8988T (cell line): Measurements from ENCODE around the gene GFOD1.

Experiments
- DNase-seq: peaks from one replicate; pipeline ENCODE4 v3.0.0; 2011

Gene GFOD1

DNA sequence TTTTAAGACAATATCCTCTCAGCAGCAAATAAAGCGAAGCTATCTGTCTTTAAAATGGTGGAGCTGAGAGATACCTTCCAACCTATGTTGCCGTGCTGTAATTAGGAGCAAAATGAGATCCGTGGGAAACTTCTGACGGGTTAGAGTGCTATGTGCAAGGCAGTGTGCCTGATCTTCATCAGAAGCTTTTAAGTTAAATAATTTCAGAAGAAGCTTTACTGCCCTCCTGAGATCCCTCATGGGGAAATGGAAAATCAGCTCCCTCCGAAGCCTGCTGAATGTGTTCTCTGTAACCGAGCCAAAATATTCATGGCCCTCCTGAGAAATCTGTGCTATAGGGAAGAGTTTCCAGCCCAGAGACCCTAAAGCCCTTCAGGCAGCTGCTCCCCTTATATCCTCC lies 115.3 kb downstream of the GFOD1 start:
- no peak for DNase-seq

DNA sequence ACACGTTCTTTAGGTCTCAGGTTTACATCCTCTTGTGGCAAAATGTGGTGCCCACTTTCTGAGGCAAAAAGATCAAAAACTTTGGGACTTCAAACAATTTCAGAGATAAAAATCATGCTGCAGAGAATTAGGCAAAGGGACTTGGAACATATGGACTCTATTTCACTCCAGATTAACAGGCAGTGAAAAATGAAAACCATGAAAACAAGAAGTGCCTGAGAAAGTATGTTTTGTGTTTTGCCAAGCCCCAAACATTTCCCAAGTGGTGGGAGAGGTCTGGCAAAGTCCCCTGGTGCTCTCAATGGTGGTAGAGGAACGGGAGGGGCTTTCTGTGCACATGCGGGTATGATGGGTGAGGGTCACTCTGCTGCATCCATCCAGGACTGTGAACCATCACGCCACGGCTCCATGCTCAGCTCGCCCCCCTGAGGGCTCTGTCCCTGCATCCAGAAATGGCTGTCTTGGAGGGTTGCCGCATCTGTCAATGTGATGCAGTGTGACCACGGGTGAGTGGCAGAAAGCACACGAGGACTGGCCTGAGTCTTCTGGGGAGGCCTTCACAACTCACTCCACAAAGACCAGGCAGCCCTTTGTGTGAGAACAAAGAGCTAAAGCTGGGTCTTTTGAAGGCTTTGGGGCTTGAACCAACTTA lies 115.9 kb downstream of the GFOD1 start:
- DNase-seq, result no peak

DNA sequence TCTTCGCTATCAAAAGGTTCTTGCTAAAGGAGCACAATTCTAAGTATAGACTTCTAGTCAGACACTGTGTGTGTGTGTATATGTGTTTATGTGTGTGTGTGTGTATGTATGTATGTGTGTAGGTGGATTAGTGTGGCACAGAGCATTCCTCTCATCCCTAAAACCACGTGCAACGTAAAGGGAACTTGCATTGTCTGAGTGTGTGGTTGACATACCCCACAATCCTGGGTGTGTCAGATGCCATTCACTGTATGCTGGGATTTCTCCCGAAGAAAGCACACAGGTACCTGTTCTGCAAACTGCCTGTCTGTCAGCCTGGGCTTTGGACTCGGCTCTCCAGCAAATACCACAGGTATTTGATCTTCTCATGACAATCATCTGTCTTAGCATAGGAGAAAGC lies 116.8 kb downstream of the GFOD1 start:
- DNase-seq, result no peak

DNA sequence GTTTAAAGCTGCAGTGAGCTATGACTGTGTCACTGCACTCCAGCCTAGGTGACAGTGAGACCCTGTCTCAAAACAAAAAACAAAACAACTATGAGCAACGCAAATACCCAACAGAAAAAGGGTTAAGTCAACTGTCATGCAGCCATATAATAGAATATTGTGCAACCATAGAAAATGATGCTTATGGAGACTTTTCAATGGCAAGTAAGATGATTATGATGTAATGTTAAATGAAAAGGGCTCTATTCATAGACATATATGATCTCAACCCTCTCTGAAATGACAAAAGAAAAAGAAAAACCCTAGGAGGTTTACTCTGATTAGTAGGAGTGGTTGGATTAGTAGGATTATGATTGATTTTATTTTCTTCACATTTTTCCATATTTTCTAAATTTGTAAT lies 117.8 kb downstream of the GFOD1 start:
- no peak for DNase-seq

DNA sequence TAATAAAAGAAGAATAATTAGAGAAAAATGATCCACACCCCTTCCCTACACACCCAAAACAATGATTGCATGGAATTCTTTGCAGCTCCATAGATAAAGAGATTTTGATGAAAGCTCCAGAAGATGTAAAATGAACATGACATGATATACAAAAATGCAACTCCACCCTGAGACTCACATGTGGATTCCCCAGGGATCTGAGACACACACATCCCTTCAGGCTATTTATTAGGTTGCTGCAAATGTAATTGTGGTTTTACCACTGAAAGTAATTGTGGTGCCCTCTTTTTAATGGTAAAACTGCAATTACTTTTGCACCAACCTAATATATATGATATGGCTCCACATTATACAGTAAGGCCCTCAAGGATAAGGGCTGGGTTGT lies 118.7 kb downstream of the GFOD1 start:
- no peak for DNase-seq

DNA sequence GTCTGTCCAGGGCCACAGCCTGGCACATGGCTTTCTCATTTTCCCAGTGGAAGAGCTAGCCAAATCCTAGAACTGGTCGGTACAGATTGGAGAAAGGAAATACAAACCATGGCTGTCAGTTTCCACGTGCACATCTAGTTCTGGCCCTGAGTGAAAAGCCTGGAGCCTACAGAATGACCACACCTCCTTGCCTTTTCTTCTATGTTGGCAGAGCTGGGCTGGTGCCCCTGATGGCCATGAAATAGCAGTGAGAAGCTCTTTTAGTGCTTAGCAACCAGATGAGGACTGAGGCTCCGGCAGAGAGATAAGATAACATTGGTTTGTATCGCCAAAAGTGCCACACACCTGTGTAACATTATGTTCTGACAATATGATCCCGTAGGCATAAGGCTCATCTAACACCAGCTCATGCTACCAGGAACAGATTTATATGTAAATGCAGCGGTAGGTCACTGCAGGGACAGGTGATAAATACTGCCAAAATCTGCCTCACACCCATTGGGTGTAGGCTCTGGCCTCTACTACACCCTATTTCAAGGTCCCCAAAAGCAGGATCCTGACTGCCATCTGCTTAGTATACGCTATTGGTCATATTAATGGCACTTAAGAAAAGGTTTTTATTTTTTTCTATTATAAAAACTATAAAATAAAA lies 119.2 kb downstream of the GFOD1 start:
- DNase-seq, result no peak

DNA sequence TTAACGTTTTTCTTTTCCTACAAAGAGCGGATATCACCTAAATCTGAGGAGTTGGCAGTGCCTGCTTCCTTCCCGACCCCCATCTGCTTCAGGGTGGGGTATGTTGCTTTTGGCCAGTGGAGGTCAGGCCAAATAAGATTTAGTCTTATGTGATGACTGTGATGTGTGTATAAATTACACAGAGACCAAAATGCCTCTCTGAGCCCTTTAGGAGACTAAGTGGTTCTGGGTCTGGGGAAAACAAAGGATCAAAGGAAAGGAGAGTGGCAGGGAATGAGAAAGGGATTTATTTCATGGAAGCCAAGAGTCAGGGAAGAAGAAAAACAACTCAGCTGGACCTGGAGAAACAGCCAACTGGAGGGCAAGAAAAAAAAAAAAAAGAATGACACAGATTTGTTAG lies 120.0 kb downstream of the GFOD1 start:
- no peak for DNase-seq

DNA sequence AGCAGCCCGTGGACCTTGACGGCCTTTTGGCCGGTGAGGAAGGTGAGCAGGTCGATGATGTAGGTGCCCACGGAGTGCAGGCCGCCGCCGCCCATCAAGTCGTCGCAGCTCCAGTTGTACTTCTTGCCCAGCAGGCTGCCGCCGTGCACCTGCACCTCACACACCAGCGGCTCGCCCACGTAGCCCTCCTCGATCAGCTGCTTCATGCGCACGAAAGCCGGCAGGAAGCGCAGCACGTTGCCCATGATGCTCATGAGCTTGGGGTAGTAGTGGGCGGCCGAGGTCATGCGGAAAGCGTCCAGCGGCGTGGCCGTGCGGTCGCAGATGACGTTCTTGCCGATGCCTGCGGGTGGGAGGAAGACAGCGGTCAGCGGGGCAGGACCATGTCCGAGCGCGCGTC lies 122.1 kb downstream of the GFOD1 start:
- no peak for DNase-seq

DNA sequence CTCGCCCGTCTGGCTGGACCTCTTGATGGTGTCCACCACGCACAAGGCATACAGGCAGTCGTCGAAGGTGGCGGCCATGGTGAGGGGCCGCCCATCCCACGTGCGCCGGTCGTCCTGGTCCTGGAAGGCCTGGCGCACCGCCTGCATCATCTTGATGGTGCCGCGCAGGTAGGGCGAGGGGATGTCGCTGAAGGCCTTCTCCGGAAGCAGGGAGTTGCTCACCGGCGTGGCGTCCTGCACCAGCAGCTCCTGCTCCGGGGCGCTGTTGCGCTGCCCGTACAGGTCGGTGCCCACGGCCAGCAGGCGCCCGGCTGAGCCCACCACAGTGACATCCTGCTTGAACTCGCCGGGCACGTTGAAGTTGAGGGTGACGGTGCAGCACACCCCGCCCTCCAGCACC lies 122.6 kb downstream of the GFOD1 start:
- no peak for DNase-seq

DNA sequence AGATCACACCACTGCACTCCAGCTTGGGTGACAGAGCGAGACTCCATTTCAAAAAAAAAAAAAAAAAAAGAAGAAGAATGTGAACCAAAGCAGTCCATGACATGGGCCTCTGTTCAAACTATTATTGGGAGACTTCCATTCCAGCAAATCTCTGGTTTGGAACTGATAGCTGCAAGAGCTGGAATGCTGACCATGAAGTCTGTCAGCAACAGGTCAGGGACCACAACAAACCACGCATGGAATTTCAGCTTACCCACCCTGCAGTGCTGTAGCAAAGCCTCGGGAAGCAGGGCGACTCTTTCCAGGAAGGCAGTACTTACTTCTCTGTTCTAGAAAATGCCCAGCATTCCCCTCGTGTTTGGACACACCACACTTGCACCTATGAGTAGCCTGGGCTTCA lies 125.0 kb downstream of the GFOD1 start:
- DNase-seq, result no peak

DNA sequence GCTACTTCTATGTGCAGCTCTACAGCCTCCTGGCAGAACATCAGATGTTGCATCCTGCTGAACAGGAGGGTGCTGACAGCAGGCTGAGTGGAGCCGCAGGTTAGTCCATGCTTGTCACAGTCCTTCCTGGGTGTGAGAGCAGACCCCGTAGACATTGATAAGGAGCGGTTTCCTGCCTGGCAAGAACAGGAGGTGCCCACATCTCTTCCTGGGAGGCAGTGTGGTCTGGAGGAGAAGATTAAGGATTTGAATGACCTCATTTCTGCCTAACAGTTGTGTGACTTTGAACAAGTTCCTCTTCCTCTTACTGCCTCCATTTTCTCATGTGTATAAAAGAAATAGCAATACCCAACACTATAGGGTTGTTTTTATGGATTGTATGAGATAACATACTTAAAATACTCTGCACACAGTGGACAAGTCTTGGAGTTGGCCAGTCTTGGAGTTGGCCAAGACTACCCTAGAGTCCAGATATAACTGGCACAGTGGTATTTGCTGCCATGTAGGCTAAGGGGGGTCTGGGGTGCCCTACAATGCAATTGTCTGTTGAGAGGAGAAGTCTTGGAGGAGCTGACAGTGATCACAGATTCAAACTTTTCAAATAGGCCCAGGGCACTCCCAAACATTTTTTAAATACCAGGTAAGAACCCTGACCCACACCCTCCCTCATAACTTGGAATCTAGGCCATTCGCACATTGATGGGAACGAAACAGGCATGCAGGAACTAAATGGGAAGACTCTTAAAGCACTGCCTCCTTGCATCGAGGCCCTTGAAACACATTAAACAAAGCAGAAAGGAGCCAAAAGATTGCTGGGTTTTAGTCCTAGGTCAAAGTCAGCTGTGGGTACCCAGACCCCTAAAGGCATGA lies 126.5 kb downstream of the GFOD1 start:
- DNase-seq, result no peak

DNA sequence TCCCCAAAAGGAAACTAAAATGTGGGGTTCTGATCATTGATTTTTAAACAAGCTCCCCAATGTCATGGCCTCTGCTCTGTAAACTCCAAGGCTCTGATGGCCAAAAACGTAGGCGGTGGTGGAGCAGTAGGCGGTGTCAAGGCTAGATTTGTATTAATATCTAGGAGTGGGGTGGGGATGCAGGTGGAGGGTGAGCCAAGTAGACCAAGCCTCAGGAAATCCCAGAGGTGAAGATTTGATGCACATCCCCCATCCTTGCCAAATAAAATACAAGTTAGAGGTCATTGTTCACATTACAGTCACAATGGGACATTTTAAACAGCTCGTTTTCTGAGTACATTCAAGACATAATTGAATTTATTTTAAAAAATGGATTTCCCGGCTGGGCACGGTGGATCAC lies 128.1 kb downstream of the GFOD1 start:
- no peak for DNase-seq

DNA sequence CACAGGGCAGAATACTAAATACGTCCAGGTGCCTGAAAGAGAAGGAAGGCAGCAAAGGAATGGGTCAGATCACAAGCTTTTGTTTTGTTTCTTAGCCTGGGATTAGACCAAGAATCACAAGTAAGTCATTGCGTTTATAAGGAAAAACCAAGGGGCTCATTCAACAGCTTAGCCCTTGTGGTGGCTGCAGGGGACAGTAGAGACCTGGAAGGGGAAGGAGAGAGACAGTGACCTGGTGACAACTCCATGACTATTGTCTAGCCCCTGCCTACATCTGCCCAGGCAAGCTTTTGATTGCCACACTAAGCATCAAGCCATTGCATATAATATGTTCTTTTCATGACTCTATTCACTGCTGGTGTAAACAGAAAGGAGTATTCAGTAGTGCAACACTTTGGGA lies 128.9 kb downstream of the GFOD1 start:
- DNase-seq, result no peak

DNA sequence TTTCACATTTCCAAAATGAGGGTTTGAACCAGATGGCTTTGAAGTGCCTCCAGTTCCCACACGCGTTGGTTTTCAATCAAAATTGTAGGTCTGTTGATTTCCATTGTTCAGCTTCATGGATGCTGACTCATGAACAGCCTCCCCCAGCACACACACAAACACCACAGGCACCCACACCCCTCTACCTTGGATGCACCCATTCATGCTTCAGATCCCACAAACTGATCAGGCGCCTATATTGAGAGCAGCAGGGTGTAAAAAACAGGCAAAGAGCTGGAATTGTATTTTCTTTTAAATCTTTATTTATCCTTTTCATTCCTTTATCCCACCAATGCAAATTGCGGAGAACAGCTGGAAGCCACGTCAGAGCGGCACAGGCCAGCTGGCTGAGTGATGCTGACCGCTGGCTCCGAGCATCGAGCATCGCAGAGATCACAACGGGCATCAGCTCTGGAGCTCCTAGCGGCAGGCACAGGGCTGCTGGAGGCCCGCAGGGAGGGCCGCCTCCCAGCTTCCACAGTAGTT lies 129.8 kb downstream of the GFOD1 start:
- no peak for DNase-seq

DNA sequence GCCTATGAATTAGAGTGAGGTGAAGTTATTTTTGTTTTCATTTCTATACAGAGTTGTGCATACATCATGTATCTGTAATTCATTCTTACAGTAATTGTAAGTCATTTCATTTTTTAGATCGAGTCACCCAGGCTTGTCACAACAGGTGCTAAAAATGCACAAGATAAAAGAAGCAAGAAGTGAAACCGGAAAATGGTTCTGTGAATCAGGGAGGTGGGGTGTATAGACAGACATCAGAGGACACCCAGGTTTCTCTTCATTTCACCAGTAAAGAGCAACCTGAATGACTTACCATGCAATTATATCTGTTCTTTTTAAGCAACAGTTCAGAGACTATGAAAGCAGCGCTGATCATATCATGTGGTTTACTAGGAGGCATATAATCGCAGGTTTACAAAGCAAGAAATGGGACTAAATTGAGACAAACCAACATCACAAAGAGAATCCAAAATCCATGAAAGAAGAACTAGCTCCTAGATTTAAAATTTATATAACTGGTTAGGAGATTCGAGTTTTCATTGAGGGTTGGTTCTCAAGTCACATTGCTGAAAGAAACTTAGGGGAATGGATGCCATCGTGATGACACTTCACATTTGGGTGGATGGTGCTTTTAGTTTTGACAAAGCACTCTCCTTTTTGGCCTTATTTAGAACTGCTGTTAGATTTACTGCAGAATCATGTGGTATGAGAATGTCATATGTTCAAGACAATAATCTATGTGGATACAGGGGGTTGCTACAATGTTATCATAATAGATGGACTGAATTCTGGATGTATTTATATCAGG lies 131.2 kb downstream of the GFOD1 start:
- no peak for DNase-seq

DNA sequence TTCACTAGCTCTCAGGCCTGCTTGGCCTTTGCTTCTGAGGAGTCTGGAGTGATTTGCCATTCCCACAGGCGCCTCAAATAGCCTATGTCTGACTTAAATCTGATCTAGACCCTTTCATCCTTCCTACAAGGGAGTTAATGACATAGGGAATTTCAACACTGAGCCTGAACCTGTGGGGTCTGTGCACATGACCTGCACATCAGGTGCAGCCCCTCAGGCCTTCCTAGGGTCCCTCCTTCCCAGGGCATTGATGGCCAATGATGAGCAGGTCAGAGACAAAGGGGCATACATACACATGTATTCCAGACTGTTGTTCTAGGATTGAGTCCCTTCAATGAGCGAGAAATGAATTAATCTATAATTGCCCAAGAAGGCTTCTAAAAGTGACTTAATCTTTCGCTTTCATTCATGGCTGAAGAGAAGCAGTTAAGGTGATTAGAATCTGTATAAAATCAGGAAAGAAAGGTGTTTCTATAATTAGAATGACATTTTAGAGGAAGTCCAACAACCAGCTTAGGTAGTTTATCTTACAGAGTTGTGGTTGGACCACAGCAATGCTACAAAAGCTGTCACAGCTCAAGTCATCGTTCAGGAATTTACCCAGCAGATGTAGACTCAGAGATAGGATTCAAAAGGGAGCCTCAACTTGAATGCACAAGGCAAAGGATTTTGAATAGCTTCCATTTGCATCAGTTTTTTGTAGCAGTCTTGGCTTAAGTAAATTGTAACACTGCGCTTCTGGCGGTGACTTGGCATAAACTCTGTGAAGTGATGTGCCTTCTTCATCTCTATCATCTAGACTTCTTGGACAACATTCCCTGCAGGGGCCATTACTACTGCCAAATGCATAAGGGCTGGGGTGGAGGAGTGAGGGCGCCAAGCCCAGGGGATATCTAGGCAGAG lies 132.1 kb downstream of the GFOD1 start:
- DNase-seq, result no peak

DNA sequence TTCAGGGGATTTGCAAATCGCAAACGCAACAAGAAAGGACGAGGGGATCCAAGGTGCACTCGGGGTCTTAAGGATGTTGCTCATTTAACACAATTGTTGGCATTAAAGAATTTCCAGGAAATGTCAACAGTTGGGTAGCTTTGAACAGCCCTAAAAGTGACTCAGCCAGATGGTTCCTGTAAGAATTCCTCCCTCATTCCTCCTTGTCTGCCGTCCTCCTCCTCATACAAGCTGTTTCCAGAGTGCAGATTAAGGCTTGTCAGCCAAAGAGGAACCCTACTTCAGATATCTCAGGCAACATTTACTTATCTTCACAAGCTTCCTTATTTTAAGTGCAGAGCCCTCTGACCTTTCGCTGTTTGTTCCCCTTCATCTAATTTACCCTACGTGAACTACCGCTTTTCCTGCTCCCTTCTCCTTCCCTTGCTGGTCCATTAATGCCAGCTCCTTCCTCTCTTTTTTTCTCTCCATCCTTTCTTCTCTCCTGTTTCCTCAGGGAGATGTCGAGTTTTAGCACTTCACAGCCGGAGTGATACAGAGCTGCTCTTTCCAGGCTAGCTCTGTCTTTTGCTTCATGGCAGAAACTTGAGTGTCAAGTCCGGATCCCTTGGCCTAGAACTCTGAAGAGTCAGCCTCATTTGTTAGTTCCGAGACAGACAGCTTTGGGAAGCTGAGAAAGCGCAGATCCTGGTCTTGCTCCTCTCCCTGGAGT lies 132.9 kb downstream of the GFOD1 start:
- DNase-seq, result no peak

DNA sequence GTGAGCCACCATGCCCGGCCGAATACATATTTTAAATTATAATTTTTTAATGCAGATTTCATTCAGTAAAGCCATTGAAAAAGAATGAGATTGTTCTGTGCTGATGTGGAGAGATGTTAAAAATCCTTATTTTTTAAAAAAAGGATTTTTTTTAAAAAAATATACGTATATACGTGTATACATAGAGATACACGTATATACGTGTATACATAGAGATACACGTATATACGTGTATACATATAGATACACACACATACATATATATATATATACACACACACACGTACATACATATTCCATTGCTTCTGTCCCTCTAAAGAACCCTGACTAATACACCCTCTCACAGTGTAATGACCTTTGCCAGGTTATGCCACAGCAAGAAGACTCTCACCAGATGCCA lies 135.2 kb downstream of the GFOD1 start:
- no peak for DNase-seq

DNA sequence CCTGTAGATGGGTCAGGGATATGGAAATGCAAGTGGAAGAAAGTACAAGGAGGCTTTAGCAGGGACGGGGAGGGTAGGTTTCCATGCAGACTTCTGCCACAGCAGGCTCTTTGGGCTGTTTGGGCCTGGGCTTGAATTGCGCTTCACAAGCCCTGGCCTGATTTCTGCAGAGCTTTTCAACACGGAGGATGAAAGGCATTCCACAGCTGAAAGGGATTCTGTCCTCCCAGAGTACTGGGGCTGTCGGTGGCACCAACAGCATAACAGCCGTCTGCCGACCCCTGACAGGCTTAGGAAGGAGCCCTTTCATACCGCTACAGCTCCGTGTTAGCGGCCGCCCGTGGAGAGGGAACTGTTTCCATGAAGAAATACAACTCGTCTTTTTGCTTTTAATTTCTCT lies 136.1 kb downstream of the GFOD1 start:
- DNase-seq, result no peak

DNA sequence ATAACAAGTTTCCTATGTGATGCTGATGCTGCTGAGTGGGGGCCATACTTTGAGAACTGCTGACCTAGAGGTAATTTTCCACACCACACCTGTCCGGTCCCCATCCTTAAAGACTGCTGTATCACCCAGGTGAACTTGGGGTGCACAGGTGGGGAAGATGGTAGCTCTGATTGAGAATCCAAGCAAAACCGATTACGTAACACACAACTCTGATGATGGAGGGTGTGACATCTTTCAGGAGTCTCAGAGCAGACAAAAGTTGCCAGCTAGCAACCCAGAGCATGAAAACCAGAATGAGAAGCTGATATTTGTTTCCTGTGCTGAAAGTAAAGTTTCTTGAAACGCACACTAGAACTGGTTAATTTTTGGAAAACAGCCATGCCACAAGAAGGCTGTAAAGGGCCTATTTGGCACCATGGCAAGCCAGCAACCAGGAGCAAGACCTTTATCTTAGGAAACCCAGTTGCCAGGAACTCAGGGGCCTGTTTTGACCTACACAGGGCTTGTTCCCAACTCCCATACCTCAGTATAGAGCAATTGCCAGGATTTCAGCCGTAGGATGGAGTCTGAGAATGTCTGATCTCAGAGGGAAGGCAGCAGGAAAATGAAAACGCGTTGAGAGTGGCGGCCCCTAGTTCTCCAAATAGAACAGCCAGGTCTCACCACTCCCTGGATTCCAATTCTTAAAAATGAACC lies 137.4 kb downstream of the GFOD1 start:
- DNase-seq, result no peak
